H1 (cell line): ENCODE results near the gene RBM17. TPM values are rescaled to one million over a fixed set of nuclear protein-coding genes. Genes with fewer than 3 reads are reported as not detected.

Source experiments
- CTCF ChIA-PET: fragments of 300-600 bp; sonication (Branson Sonifier 250); formaldehyde crosslinking; loops from one replicate; lab custom pipeline; 2021; ENCODE audit not compliant: partially characterized antibody; lab: Charles Lee
- POLR2A ChIA-PET: fragments of 300-600 bp; sonication (Branson Sonifier 250); formaldehyde crosslinking; loops from one replicate; lab custom pipeline; 2021; ENCODE audit warnings: inconsistent platforms; ENCODE audit not compliant: partially characterized antibody; lab: Charles Lee
- DNase-seq, 2 experiments: peaks; one replicate each; pipeline versions ENCODE4 v3.0.0 to v3.0.0-alpha.2; 2010 to 2022; ENCODE audit warnings: low spot score in 2 of 2, low read depth in 1 of 2, mixed read lengths in 1 of 2
- FAIRE-seq: peaks from 2 replicates; lab custom pipeline; 2011; peaks lifted over from hg19 to GRCh38; lab: Jason Lieb, UNC
- H2AFZ ChIP-seq: 2 replicates; pipeline ENCODE4 v1.8.1; 2012; ENCODE audit warnings: low read length, inconsistent platforms
- H2AK5ac ChIP-seq: 2 replicates; pipeline ENCODE4 v1.6.1; 2013; ENCODE audit warnings: low read depth, low read length
- H2BK120ac ChIP-seq: replicated peaks from 2 replicates; pipeline ENCODE3; 2013; ENCODE audit warnings: low read depth, low read length, inconsistent platforms
- H2BK12ac ChIP-seq: 2 replicates; pipeline ENCODE4 v1.6.1; 2013; ENCODE audit warnings: low read depth, low read length
- H2BK15ac ChIP-seq: 2 replicates; pipeline ENCODE4 v1.6.1; 2013; ENCODE audit warnings: low read length
- H2BK20ac ChIP-seq: 2 replicates; pipeline ENCODE4 v1.6.1; 2013; ENCODE audit warnings: low read length
- H2BK5ac ChIP-seq: 2 replicates; pipeline ENCODE4 v1.6.1; 2013; ENCODE audit warnings: low read depth, low read length
- H3K14ac ChIP-seq: 2 replicates; pipeline ENCODE4 v1.6.1; 2013; ENCODE audit warnings: inconsistent platforms; ENCODE audit not compliant: insufficient read length
- H3K18ac ChIP-seq: 2 replicates; pipeline ENCODE4 v1.6.1; 2013; ENCODE audit warnings: low read length; ENCODE audit errors: extremely low read depth
- H3K23ac ChIP-seq: 2 replicates; pipeline ENCODE4 v1.6.1; 2013; ENCODE audit warnings: inconsistent platforms; ENCODE audit not compliant: insufficient read length
- H3K23me2 ChIP-seq: 2 replicates; pipeline ENCODE4 v1.6.1; 2013; ENCODE audit warnings: low read depth, low read length
- H3K27ac ChIP-seq: 2 replicates; pipeline ENCODE4 v1.6.1; 2011; ENCODE audit warnings: low read depth, low read length, inconsistent platforms
- H3K27me3 ChIP-seq, 4 experiments: replicated peaks in 1 of 4; 1 replicate in 1 of 4; 2 replicates in 3 of 4; pipeline versions ENCODE4 v1.6.1 to v1.8.1; 2011 to 2013; ENCODE audit warnings: low read length in 3 of 4, mild to moderate bottlenecking in 3 of 4, inconsistent platforms in 2 of 4, mixed read lengths in 2 of 4, moderate library complexity in 1 of 4; ENCODE audit not compliant: control insufficient read depth in 3 of 4, insufficient read depth in 3 of 4; ENCODE audit errors: extremely low read depth in 1 of 4
- H3K36me3 ChIP-seq, 4 experiments: 2 replicates each; pipeline versions ENCODE4 v1.6.1 to v1.8.1; 2011 to 2013; ENCODE audit warnings: mild to moderate bottlenecking in 4 of 4, low read length in 3 of 4, moderate library complexity in 2 of 4, control low read depth in 1 of 4, inconsistent platforms in 1 of 4; ENCODE audit not compliant: insufficient read depth in 4 of 4, control insufficient read depth in 2 of 4
- H3K4ac ChIP-seq: replicated peaks from 2 replicates; pipeline ENCODE3; 2013; ENCODE audit warnings: low read length, low read depth, mixed read lengths, inconsistent platforms; ENCODE audit not compliant: insufficient read length
- H3K4me1 ChIP-seq, 4 experiments: replicated peaks in 1 of 4; 1 replicate in 1 of 4; 2 replicates in 3 of 4; pipeline versions ENCODE4 v1.6.1 to v1.8.1; 2011 to 2013; ENCODE audit warnings: low read length in 3 of 4, inconsistent platforms in 2 of 4, mixed read lengths in 1 of 4; ENCODE audit not compliant: insufficient read depth in 4 of 4, control insufficient read depth in 3 of 4
- H3K4me2 ChIP-seq, 2 experiments: 2 replicates each; pipeline versions ENCODE4 v1.6.1 to v1.8.1; 2011 to 2013; ENCODE audit warnings: low read depth in 2 of 2, low read length in 2 of 2, control low read depth in 1 of 2, inconsistent platforms in 1 of 2, mild to moderate bottlenecking in 1 of 2; ENCODE audit not compliant: insufficient read depth in 1 of 2
- H3K4me3 ChIP-seq, 4 experiments: fragments of 200-600, 300-600 bp in 1 of 4; sonication (generic), shearing (Covaris generic), sonication (Bioruptor Twin) in 1 of 4; 2 replicates each; pipeline versions ENCODE4 v1.5.1 to v1.8.1; 2011 to 2016; ENCODE audit warnings: low read length in 4 of 4, low read depth in 3 of 4, control low read depth in 2 of 4, inconsistent platforms in 2 of 4, mild to moderate bottlenecking in 2 of 4, mixed read lengths in 1 of 4, moderate library complexity in 1 of 4; ENCODE audit not compliant: insufficient read depth in 2 of 4; ENCODE audit errors: extremely low read depth in 1 of 4
- H3K56ac ChIP-seq: replicated peaks from 2 replicates; pipeline ENCODE3; 2013; ENCODE audit warnings: low read depth, mild to moderate bottlenecking, mixed read lengths, low read length, inconsistent platforms; ENCODE audit not compliant: insufficient read length
- H3K79me1 ChIP-seq: 2 replicates; pipeline ENCODE4 v1.6.1; 2013; ENCODE audit warnings: low read depth, low read length, control low read depth
- H3K79me2 ChIP-seq, 2 experiments: 2 replicates each; pipeline versions ENCODE4 v1.6.1 to v1.8.1; 2012 to 2013; ENCODE audit warnings: low read length in 2 of 2, mild to moderate bottlenecking in 2 of 2, inconsistent platforms in 1 of 2; ENCODE audit not compliant: insufficient read depth in 2 of 2, control insufficient read depth in 1 of 2
- H3K9ac ChIP-seq, 4 experiments: replicated peaks in 1 of 4; 1 replicate in 1 of 4; 2 replicates in 3 of 4; pipeline versions ENCODE4 v1.6.1 to v1.8.1; 2011 to 2013; ENCODE audit warnings: low read depth in 3 of 4, low read length in 3 of 4, control low read depth in 2 of 4, mild to moderate bottlenecking in 2 of 4, moderate library complexity in 2 of 4, inconsistent platforms in 1 of 4; ENCODE audit errors: extremely low read depth in 1 of 4
- H3K9me3 ChIP-seq, 2 experiments: 2 replicates each; pipeline versions ENCODE4 v1.6.1 to v1.8.1; 2012 to 2013; ENCODE audit warnings: mild to moderate bottlenecking in 2 of 2, moderate library complexity in 2 of 2, control low read depth in 1 of 2, inconsistent platforms in 1 of 2, low read depth in 1 of 2, low read length in 1 of 2, mixed read lengths in 1 of 2; ENCODE audit not compliant: insufficient read depth in 2 of 2
- H4K20me1 ChIP-seq, 2 experiments: replicated peaks in 1 of 2; 2 replicates each; pipeline versions ENCODE3 to v1.8.1; 2011 to 2013; ENCODE audit warnings: inconsistent platforms in 2 of 2, low read length in 2 of 2, mild to moderate bottlenecking in 1 of 2; ENCODE audit not compliant: insufficient read depth in 2 of 2, control insufficient read depth in 1 of 2
- H4K5ac ChIP-seq: 2 replicates; pipeline ENCODE4 v1.6.1; 2013; ENCODE audit warnings: low read length, low read depth, mixed read lengths, inconsistent platforms; ENCODE audit not compliant: insufficient read length
- H4K8ac ChIP-seq: 2 replicates; pipeline ENCODE4 v1.8.0; 2013; ENCODE audit warnings: mild to moderate bottlenecking, moderate library complexity, low read length, inconsistent platforms; ENCODE audit not compliant: insufficient read depth; ENCODE audit errors: extremely low read depth
- H4K91ac ChIP-seq: replicated peaks from 2 replicates; pipeline ENCODE3; 2013; ENCODE audit warnings: low read length, mixed read lengths, inconsistent platforms; ENCODE audit not compliant: insufficient read length
- ATF3 ChIP-seq: IDR thresholded peaks from 2 replicates; pipeline ENCODE4 v1.6.1; 2011; ENCODE audit warnings: low read depth, mild to moderate bottlenecking, low read length; ENCODE audit not compliant: insufficient read depth
- CBX8 ChIP-seq: fragments of 300-800, 300-1000 bp; sonication (generic); IDR thresholded peaks from 2 replicates; pipeline ENCODE4 v1.7.1; 2016; ENCODE audit warnings: low read depth, low read length, borderline replicate concordance
- CHD2 ChIP-seq: IDR thresholded peaks from 2 replicates; pipeline ENCODE4 v1.6.1; 2012; ENCODE audit warnings: low read length, improper control_type of control experiment
- EP300 ChIP-seq, 2 experiments: IDR thresholded peaks; 1 replicate in 1 of 2; 2 replicates in 1 of 2; pipeline ENCODE4 v1.6.1; 2011 to 2012; ENCODE audit warnings: low read depth in 2 of 2, low read length in 2 of 2, mild to moderate bottlenecking in 2 of 2, borderline replicate concordance in 1 of 2, inconsistent platforms in 1 of 2, moderate library complexity in 1 of 2
- EZH2 ChIP-seq: fragments of 200-600 bp; sonication (generic); IDR thresholded peaks from 2 replicates; pipeline ENCODE4 v1.7.1; 2012; ENCODE audit warnings: low read depth, mild to moderate bottlenecking, moderate library complexity, low read length, inconsistent platforms; ENCODE audit not compliant: severe bottlenecking
- HDAC2 ChIP-seq, 2 experiments: fragments of 300-600 bp in 1 of 2; sonication (generic) in 1 of 2; IDR thresholded peaks; 2 replicates each; pipeline ENCODE4 v1.6.1; 2011 to 2012; ENCODE audit warnings: low read depth in 2 of 2, low read length in 2 of 2, mild to moderate bottlenecking in 2 of 2, moderate library complexity in 2 of 2, borderline replicate concordance in 1 of 2, inconsistent platforms in 1 of 2
- JUN ChIP-seq: IDR thresholded peaks from 2 replicates; pipeline ENCODE4 v1.6.1; 2011; ENCODE audit warnings: low read depth, mild to moderate bottlenecking, improper control_type of control experiment, low read length
- POLR2AphosphoS5 ChIP-seq: IDR thresholded peaks from 2 replicates; pipeline ENCODE4 v1.6.1; 2011; ENCODE audit warnings: low read depth, low read length
- RBBP5 ChIP-seq: IDR thresholded peaks from 2 replicates; pipeline ENCODE4 v1.7.1; 2012; ENCODE audit warnings: low read depth, mild to moderate bottlenecking, inconsistent platforms, low read length, moderate library complexity, borderline replicate concordance
- SAP30 ChIP-seq: fragments of 300-600 bp; sonication (generic); IDR thresholded peaks from 2 replicates; pipeline ENCODE4 v1.7.1; 2012; ENCODE audit warnings: low read length, moderate library complexity, mild to moderate bottlenecking, inconsistent platforms; ENCODE audit not compliant: insufficient read depth, insufficient replicate concordance
- SUZ12 ChIP-seq: fragments of 200-600 bp; sonication (generic); IDR thresholded peaks from 2 replicates; pipeline ENCODE4 v1.6.1; 2012; ENCODE audit warnings: mild to moderate bottlenecking, inconsistent platforms, low read length, moderate library complexity, mixed read lengths
- YY1 ChIP-seq: IDR thresholded peaks from 2 replicates; pipeline ENCODE4 v1.6.1; 2011; ENCODE audit warnings: low read depth, mild to moderate bottlenecking, low read length
- WGBS, 2 experiments: shearing (Covaris generic) in 1 of 2; methylation state at CpG; one replicate each; pipeline versions ENCODE4 v1.1.6 to v1.1.7; 2013 to 2015; ENCODE audit warnings: low lambda C conversion rate in 2 of 2, mixed read lengths in 2 of 2, inconsistent platforms in 1 of 2, low coverage in 1 of 2, missing lambda C conversion rate in 1 of 2; ENCODE audit not compliant: insufficient replicate concordance in 2 of 2, insufficient coverage in 1 of 2, insufficient read length in 1 of 2; ENCODE audit errors: extremely low coverage in 1 of 2, missing lambda C conversion rate in 1 of 2; 5-methylcytosine and 5-hydroxymethylcytosine counted together
- polyA plus RNA-seq, 7 experiments: library from polyadenylated mRNA; depleted of rRNA in 3 of 7; stranded (reverse) in 5 of 7; unstranded in 2 of 7; fragments of >200 nt in 5 of 7; fragments of 200-250 nt in 2 of 7; gene quantifications; 1 replicate in 5 of 7; 2 replicates in 1 of 7; 4 replicates in 1 of 7; pipeline versions ENCODE4 v1.2.1 to v1.2.3, GENCODE V29; 2011 to 2013; ENCODE audit warnings: missing spikeins in 2 of 7, mixed read lengths in 2 of 7
- total RNA-seq: library from RNA; stranded (reverse); fragmentation: NEBNext Ultra II Directional; extraction: Animal tissue kit (Norgen Biotek cat#: 25700); gene quantifications from 2 replicates; pipeline ENCODE4 v1.2.1, GENCODE V29; 2021

The RBM17 gene
- total and polyA plus RNA-seq, 2 of the 8 experiments (the other 6 are each of a cell fraction or from before 2014, with no cell fraction given) = 15.7 to 128 TPM

GRCh38 chr10:6097063-6097462 is 8.2 kb downstream of the RBM17 start:
- H3K4me1 ChIP-seq = peaks cover 6 to 29% (median 19%) of the 10 kb centered on the region in 4 experiments
- no peak overlapping the region for H4K5ac ChIP-seq
- 0 out of 2 replicates have a peak overlapping the region, but pooled peaks have one; percentile 26 for H2BK5ac ChIP-seq
- H3K14ac ChIP-seq = no peak overlapping the region
- no peak overlapping the region for H4K91ac ChIP-seq
- H3K56ac ChIP-seq = no peak overlapping the region
- H3K27ac ChIP-seq = no peak overlapping the region; the same call in 1 of the 2 replicates
- peaks cover 9 to 13% of the 10 kb centered on the region in 2 experiments for H4K20me1 ChIP-seq
- no peak overlapping the region for H3K9ac ChIP-seq
- peaks cover 5% of the 10 kb centered on the region for H3K79me1 ChIP-seq
- no peak overlapping the region for H4K8ac ChIP-seq
- no peak overlapping the region for H3K18ac ChIP-seq
- H3K4ac ChIP-seq = no peak overlapping the region
- H3K23ac ChIP-seq = no peak overlapping the region
- ChIA-PET POLR2A (interaction anchor here (0.7 to 1.9 kb wide), 4 partner anchors 7 to 208 kb away, joined by 3 to 9 read pairs (median 4); partner anchors contain the start of gene PFKFB3), CTCF (interaction anchor here (0.9 to 4.1 kb wide), 5 partner anchors 10 to 304 kb away, joined by 3 to 21 read pairs (median 4); no protein-coding TSS in a partner anchor)
- FAIRE-seq (no peak), DNase-seq (no peak)
- no peak overlapping the region for H2AK5ac ChIP-seq
- peaks cover 20 to 90% of the 10 kb centered on the region in 2 experiments for H3K79me2 ChIP-seq
- H2BK12ac ChIP-seq = no peak overlapping the region
- no peak overlapping the region for H2BK120ac ChIP-seq
- H2BK15ac ChIP-seq = no peak overlapping the region
- peaks cover 0 to 19% (median under 1%) of the 10 kb centered on the region in 4 experiments; a peak in 4 of 8 replicates for H3K36me3 ChIP-seq
- no peaks in the 10 kb centered on the region for H3K27me3 ChIP-seq
- H3K4me3 ChIP-seq = no peak overlapping the region
- no peak overlapping the region for H2AFZ ChIP-seq
- H3K9me3 ChIP-seq = no peaks in the 10 kb centered on the region
- no peaks in the 10 kb centered on the region for H3K23me2 ChIP-seq
- peak overlapping the region; percentile 2 to 5; a peak in 1 of 4 replicates for H3K4me2 ChIP-seq
- H2BK20ac ChIP-seq = no peak overlapping the region
- 77% methylated on average over 5 of the region's 5 CpGs; no CpG with 5 or more reads in 1 of the 2 experiments for WGBS, 2 experiments
- TF ChIP-seq EZH2 (no peak), POLR2AphosphoS5 (no peak), CHD2 (no peak), JUN (no peak), ATF3 (no peak), EP300 (IDR thresholded peaks at IDR 0.05; ENCODE audit: borderline replicate concordance in 1 of 2, low read depth in 2 of 2, low read length in 2 of 2) (no peak), CBX8 (no peak), RBBP5 (no peak), SAP30 (no peak), SUZ12 (no peak), YY1 (no peak), HDAC2 (IDR thresholded peaks at IDR 0.05; ENCODE audit: borderline replicate concordance in 1 of 2, low read depth in 2 of 2, low read length in 2 of 2) (no peak)
